LoVo (cell line): Measurements from ENCODE around the gene HNRNPH3.
"Not testable (repeated sequence)": the region's sequence is repeated elsewhere in the genome, so short reads cannot be mapped to it uniquely, and the experiment has no call there.

ENCODE experiments used
- DNase-seq: peaks from one replicate; pipeline ENCODE4 v3.0.0-alpha.2; 2016; ENCODE audit warnings: low spot score

Gene HNRNPH3

GRCh38 chr10:68331455-68332258 lies at the start of gene HNRNPH3:
Gene HNRNPH3, plus strand, starts transcription at chr10:68332064. Its CDS starts 5,158 bp downstream, at chr10:68337222.
- DNase-seq, result peak; percentile 98

GRCh38 chr10:68284062-68285001 lies 47.5 kb upstream of the HNRNPH3 start:
- no peak for DNase-seq

- no peak for DNase-seq
These were observed 43.1 kb upstream of the HNRNPH3 start for GRCh38 chr10:68288717-68289116.

GRCh38 chr10:68290736-68291135 lies 41.1 kb upstream of the HNRNPH3 start:
- no peak for DNase-seq

- DNase-seq, result no peak
These were observed 34.8 kb upstream of the HNRNPH3 start for GRCh38 chr10:68296843-68297663.

GRCh38 chr10:68301301-68301700 lies 30.6 kb upstream of the HNRNPH3 start:
- DNase-seq, result no peak

GRCh38 chr10:68301790-68302502 lies 29.9 kb upstream of the HNRNPH3 start:
- DNase-seq, result peak; percentile 42

GRCh38 chr10:68302503-68302823 lies 29.4 kb upstream of the HNRNPH3 start:
- no peak for DNase-seq

- no peak for DNase-seq
These were observed 29.0 kb upstream of the HNRNPH3 start for GRCh38 chr10:68302871-68303270.

- DNase-seq, result peak; percentile 44
These were observed 27.9 kb upstream of the HNRNPH3 start for GRCh38 chr10:68303849-68304412.

- no peak for DNase-seq
These were observed 26.0 kb upstream of the HNRNPH3 start for GRCh38 chr10:68305854-68306253.

GRCh38 chr10:68310531-68310930 lies 21.3 kb upstream of the HNRNPH3 start:
- no peak for DNase-seq

GRCh38 chr10:68314930-68315329 lies 16.9 kb upstream of the HNRNPH3 start:
- DNase-seq, result not testable (repeated sequence)

- DNase-seq, result no peak
These were observed 16.3 kb upstream of the HNRNPH3 start for GRCh38 chr10:68315582-68315981.

GRCh38 chr10:68318331-68319059 lies 13.4 kb upstream of the HNRNPH3 start:
- no peak for DNase-seq

- not testable (repeated sequence) for DNase-seq
These were observed 7.5 kb upstream of the HNRNPH3 start for GRCh38 chr10:68324396-68324795.

GRCh38 chr10:68327889-68328786 lies 3.7 kb upstream of the HNRNPH3 start:
- peak; percentile 40 for DNase-seq

GRCh38 chr10:68329506-68329861 lies 2.4 kb upstream of the HNRNPH3 start:
- DNase-seq, result no peak

- DNase-seq, result no peak
These were observed 911 bp upstream of the HNRNPH3 start for GRCh38 chr10:68330852-68331454.
